SU-DHL-6 (cell line): Measurements from ENCODE around the gene SKIL.

ENCODE experiments used
- H2AFZ ChIP-seq: fragments of 200-600 bp; sonication (generic); 2 replicates; pipeline ENCODE4 v1.6.1; 2014; ENCODE audit warnings: low read depth, mild to moderate bottlenecking, moderate library complexity, mixed read lengths, antibody characterized with exemption, low read length; ENCODE audit not compliant: severe bottlenecking
- H3F3A ChIP-seq: fragments of 200-600 bp; shearing (Covaris generic); 2 replicates; pipeline ENCODE4 v1.6.0; 2016; ENCODE audit warnings: antibody characterized with exemption, mild to moderate bottlenecking; ENCODE audit not compliant: insufficient read depth
- H3K27ac ChIP-seq: fragments of 200-600 bp; sonication (generic); 2 replicates; pipeline ENCODE4 v1.5.1; 2016; ENCODE audit warnings: low read depth, mild to moderate bottlenecking, low read length, moderate library complexity, mixed read lengths
- H3K27me3 ChIP-seq: fragments of 200-600 bp; sonication (generic), shearing (Covaris generic); 2 replicates; pipeline ENCODE4 v1.6.0; 2014; ENCODE audit warnings: mild to moderate bottlenecking, low read length
- H3K36me3 ChIP-seq: fragments of 200-600 bp; sonication (generic); 2 replicates; pipeline ENCODE4 v1.6.1; 2014; ENCODE audit warnings: mild to moderate bottlenecking, low read length, mixed read lengths
- H3K4me2 ChIP-seq: fragments of 300-600, 200-600 bp; shearing (Covaris generic), sonication (generic); 2 replicates; pipeline ENCODE4 v1.6.0; 2014; ENCODE audit warnings: low read length, low read depth, mild to moderate bottlenecking; ENCODE audit not compliant: poor library complexity, severe bottlenecking
- H3K4me3 ChIP-seq: fragments of 200-600 bp; sonication (generic); 2 replicates; pipeline ENCODE4 v1.5.1; 2014; ENCODE audit warnings: antibody characterized with exemption, low read length, mild to moderate bottlenecking, mixed read lengths; ENCODE audit not compliant: insufficient read depth, poor library complexity, severe bottlenecking
- H3K79me2 ChIP-seq: fragments of 200-600 bp; sonication (generic); 2 replicates; pipeline ENCODE4 v1.6.1; 2014; ENCODE audit warnings: mild to moderate bottlenecking, low read length, moderate library complexity; ENCODE audit not compliant: insufficient read depth
- H3K9ac ChIP-seq: fragments of 200-600 bp; sonication (generic); 2 replicates; pipeline ENCODE4 v1.7.0; 2014; ENCODE audit warnings: mild to moderate bottlenecking, low read length
- H3K9me2 ChIP-seq: fragments of 200-600 bp; sonication (generic); replicated peaks from 2 replicates; pipeline ENCODE4 v1.6.1; 2014; ENCODE audit warnings: low read length; ENCODE audit not compliant: insufficient read depth
- H3K9me3 ChIP-seq: fragments of 200-600 bp; sonication (generic); 2 replicates; pipeline ENCODE4 v1.6.1; 2014; ENCODE audit warnings: low read length, mixed read lengths; ENCODE audit not compliant: insufficient read depth
- H4K20me1 ChIP-seq: fragments of 200-600 bp; sonication (generic); 2 replicates; pipeline ENCODE4 v1.6.1; 2014; ENCODE audit warnings: low read depth, mild to moderate bottlenecking, antibody characterized with exemption, low read length, moderate library complexity, mixed read lengths
- EZH2phosphoT487 ChIP-seq: fragments of 200-600 bp; sonication (generic), shearing (Covaris generic); conservative IDR thresholded peaks from 2 replicates; pipeline ENCODE4 v1.6.1; 2018; ENCODE audit warnings: mild to moderate bottlenecking, antibody characterized with exemption, low read length, moderate library complexity, mixed read lengths
- TF ChIP-seq, protein P1 (sequence below): fragments of 200-600 bp; sonication (generic); IDR thresholded peaks from one replicate; pipeline ENCODE4 v1.5.1; 2017; ENCODE audit warnings: antibody characterized with exemption, mild to moderate bottlenecking, low read length, moderate library complexity; ENCODE audit not compliant: insufficient read depth, poor library complexity, severe bottlenecking

The SKIL gene

DNA sequence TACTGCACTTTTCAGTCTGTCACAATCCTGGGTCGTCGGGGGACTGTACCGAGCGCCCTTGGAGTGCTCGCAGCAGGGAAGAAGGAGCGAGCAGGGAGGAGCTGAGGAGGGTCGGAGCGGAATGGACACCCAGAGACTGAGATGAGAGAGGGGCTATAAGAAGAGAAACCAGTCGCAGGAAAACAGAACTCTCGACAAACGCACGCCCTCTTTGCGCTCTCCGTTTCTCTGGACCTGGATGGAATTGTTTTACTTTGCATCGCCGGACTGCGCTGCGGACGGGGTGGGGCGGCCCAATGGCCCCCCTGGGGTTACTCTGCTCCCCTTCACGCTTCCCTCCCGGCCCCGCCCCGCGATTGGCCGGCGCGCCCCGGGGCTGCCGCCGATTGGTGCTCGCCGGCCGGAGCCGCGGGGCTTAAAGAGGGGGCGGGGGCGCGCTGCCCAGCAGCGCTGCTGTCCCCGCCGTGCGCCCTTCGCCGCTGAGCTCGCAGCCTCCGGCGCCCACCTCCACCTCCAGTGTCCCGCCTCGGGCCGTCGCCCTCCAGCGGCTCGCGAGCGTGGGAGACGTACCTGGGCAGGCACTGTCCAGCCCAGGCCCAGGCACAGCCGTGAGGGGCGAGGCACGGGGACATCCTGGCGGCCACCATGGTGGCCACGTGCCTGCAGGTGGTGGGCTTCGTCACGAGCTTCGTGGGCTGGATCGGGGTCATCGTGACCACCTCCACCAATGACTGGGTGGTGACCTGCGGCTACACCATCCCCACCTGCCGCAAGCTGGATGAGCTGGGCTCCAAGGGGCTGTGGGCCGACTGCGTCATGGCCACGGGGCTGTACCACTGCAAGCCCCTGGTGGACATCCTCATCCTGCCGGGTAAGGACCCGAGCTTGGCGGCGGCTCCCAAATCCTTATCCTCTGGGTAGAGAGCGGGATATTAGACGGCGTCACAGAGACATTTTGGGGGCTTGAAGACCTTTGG is 61.2 kb downstream of the SKIL start, which contains the start of gene CLDN11:
Gene CLDN11, plus strand, starts transcription at position 447 of the 977 bp plus-strand sequence. Its CDS starts 199 bp downstream, at position 646.
- H3F3A ChIP-seq: no peaks in the 10 kb centered on the region
- no peak within 1 kb of the TSS for H2AFZ ChIP-seq
- no peaks in the 10 kb centered on the region for H3K9me2 ChIP-seq
- no peaks in the 10 kb centered on the region for H3K9me3 ChIP-seq
- no peak for TF ChIP-seq EZH2phosphoT487
- TF ChIP-seq, protein P1, sequence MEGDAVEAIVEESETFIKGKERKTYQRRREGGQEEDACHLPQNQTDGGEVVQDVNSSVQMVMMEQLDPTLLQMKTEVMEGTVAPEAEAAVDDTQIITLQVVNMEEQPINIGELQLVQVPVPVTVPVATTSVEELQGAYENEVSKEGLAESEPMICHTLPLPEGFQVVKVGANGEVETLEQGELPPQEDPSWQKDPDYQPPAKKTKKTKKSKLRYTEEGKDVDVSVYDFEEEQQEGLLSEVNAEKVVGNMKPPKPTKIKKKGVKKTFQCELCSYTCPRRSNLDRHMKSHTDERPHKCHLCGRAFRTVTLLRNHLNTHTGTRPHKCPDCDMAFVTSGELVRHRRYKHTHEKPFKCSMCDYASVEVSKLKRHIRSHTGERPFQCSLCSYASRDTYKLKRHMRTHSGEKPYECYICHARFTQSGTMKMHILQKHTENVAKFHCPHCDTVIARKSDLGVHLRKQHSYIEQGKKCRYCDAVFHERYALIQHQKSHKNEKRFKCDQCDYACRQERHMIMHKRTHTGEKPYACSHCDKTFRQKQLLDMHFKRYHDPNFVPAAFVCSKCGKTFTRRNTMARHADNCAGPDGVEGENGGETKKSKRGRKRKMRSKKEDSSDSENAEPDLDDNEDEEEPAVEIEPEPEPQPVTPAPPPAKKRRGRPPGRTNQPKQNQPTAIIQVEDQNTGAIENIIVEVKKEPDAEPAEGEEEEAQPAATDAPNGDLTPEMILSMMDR: no peak
- H3K36me3 ChIP-seq: no peaks in the 10 kb centered on the region
- no peaks in the 10 kb centered on the region for H3K79me2 ChIP-seq
- H4K20me1 ChIP-seq: no peaks in the 10 kb centered on the region
- H3K27ac ChIP-seq: no peak within 1 kb of the TSS
- no peak within 1 kb of the TSS for H3K4me2 ChIP-seq
- no peak within 1 kb of the TSS for H3K9ac ChIP-seq
- no peak within 1 kb of the TSS for H3K4me3 ChIP-seq
- no peaks in the 10 kb centered on the region for H3K27me3 ChIP-seq

DNA sequence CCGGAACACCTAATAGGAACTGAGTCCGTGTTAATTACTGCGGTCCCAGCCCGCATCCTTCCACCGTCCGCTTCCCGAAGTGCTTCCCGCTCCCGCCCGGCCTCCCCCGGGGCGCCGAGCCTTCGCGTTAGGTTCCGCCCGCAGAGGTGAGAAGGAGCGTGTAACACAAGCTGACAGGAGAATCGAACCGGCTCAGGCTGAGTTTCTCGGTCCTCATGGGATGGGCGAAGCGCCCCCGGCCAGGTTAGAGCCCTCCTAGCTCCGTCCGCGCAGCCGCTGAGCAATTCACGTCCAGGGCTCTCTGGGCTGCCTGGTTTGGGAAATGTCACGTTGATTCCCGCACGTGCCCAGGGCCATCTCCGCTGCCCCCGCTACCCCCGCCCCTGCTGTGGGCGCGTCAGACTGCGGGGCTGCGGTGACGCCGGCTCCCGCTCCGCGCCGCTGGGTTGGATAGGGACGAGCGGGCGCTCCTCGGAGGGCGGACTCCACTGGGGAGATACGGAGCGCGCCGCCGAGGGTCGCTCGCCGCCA is 62.1 kb downstream of the SKIL start:
- no peaks in the 10 kb centered on the region for H3K79me2 ChIP-seq
- H3K36me3 ChIP-seq: no peaks in the 10 kb centered on the region

DNA sequence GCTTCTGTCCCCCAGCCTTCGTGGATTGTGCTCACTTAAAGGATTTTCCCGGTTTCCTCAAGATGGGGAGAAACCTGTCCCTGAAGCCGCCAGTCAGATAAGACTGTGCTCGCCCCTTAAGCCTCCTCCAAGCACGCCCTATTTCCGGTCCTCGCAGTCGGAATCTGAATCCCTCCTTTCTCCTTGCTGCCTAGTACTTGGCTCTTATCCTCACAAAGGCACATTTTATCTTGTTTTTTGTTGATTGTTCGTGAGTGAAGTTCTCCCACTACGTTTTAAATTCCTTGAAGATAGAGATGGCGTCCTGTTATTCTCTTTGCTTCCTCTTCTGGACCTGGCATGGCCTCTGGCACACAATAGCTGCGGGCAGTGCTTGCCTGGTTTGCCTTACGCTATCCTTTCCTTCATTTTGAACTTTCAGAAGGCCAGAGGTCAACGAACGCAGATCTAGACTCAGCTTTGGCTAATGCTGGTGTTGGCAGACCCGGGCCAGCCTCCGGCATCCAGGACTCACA is 62.8 kb downstream of the SKIL start:
- Histone ChIP-seq H3K9me3 (no peaks in the 10 kb centered on the region), H4K20me1 (no peaks in the 10 kb centered on the region), H3K9me2 (no peaks in the 10 kb centered on the region), H3K27ac (no peak overlapping the region), H3K79me2 (no peaks in the 10 kb centered on the region), H2AFZ (no peak overlapping the region), H3K4me2 (no peak overlapping the region), H3K27me3 (no peaks in the 10 kb centered on the region), H3K4me3 (no peak overlapping the region), H3F3A (no peaks in the 10 kb centered on the region), H3K36me3 (no peaks in the 10 kb centered on the region), H3K9ac (no peak overlapping the region)
- TF ChIP-seq, protein P1: no peak
- no peak for TF ChIP-seq EZH2phosphoT487

More for the DNA sequence above, 62.1 kb downstream of the SKIL start:
- H3K27ac ChIP-seq: no peak overlapping the region
- H3K9ac ChIP-seq: no peak overlapping the region
- no peaks in the 10 kb centered on the region for H3F3A ChIP-seq
- H3K9me2 ChIP-seq: no peaks in the 10 kb centered on the region
- H2AFZ ChIP-seq: no peak overlapping the region
- TF ChIP-seq, protein P1: no peak
- TF ChIP-seq EZH2phosphoT487: no peak
- no peak overlapping the region for H3K4me2 ChIP-seq
- no peak overlapping the region for H3K4me3 ChIP-seq
- H3K9me3 ChIP-seq: no peaks in the 10 kb centered on the region
- no peaks in the 10 kb centered on the region for H4K20me1 ChIP-seq
- no peaks in the 10 kb centered on the region for H3K27me3 ChIP-seq
